ENCODE results near the gene SEMA4D.

Gene SEMA4D

GRCh38 chr9:89529243-89530035, 31.5 kb upstream of the SEMA4D start:
- no peak for DNase-seq (ENCODE audit: low read depth in 2 of 2)

GRCh38 chr9:89528540-89528939, 30.6 kb upstream of the SEMA4D start:
- DNase-seq (ENCODE audit: low read depth in 2 of 2): no peak

GRCh38 chr9:89528131-89528530, 30.2 kb upstream of the SEMA4D start:
- no peak for DNase-seq (ENCODE audit: low read depth in 2 of 2)

GRCh38 chr9:89527084-89527483, 29.2 kb upstream of the SEMA4D start:
- DNase-seq (ENCODE audit: low read depth in 2 of 2): no peak

- DNase-seq (ENCODE audit: low read depth in 2 of 2): no peak
Observed at GRCh38 chr9:89526667-89527066, 28.8 kb upstream of the SEMA4D start.

- no peak for DNase-seq (ENCODE audit: low read depth in 2 of 2)
Observed at GRCh38 chr9:89525446-89526374, 27.8 kb upstream of the SEMA4D start.

- DNase-seq (ENCODE audit: low read depth in 2 of 2): no peak
Observed at GRCh38 chr9:89524963-89525362, 27.1 kb upstream of the SEMA4D start.

- no peak for DNase-seq (ENCODE audit: low read depth in 2 of 2)
Observed at GRCh38 chr9:89523948-89524347, 26.0 kb upstream of the SEMA4D start.

GRCh38 chr9:89522959-89523285, 25.0 kb upstream of the SEMA4D start:
- no peak for DNase-seq (ENCODE audit: low read depth in 2 of 2)

GRCh38 chr9:89522261-89522958, 24.5 kb upstream of the SEMA4D start:
- DNase-seq (ENCODE audit: low read depth in 2 of 2): peak in 1 of 2 donors; percentile 56

GRCh38 chr9:89519366-89519805, 21.5 kb upstream of the SEMA4D start:
- DNase-seq (ENCODE audit: low read depth in 2 of 2): no peak

- DNase-seq (ENCODE audit: low read depth in 2 of 2): no peak
Observed at GRCh38 chr9:89518466-89519365, 20.8 kb upstream of the SEMA4D start.

- no peak for DNase-seq (ENCODE audit: low read depth in 2 of 2)
Observed at GRCh38 chr9:89515416-89515815, 17.5 kb upstream of the SEMA4D start.

- DNase-seq (ENCODE audit: low read depth in 2 of 2): no peak
Observed at GRCh38 chr9:89514956-89515355, 17.0 kb upstream of the SEMA4D start.

GRCh38 chr9:89514337-89514736, 16.4 kb upstream of the SEMA4D start:
- no peak for DNase-seq (ENCODE audit: low read depth in 2 of 2)

GRCh38 chr9:89513837-89514236, 15.9 kb upstream of the SEMA4D start:
- no peak for DNase-seq (ENCODE audit: low read depth in 2 of 2)

- no peak for DNase-seq (ENCODE audit: low read depth in 2 of 2)
Observed at GRCh38 chr9:89512382-89512781, 14.5 kb upstream of the SEMA4D start.

GRCh38 chr9:89508951-89509615, 11.2 kb upstream of the SEMA4D start:
- DNase-seq (ENCODE audit: low read depth in 2 of 2): no peak

GRCh38 chr9:89505911-89506310, 8.0 kb upstream of the SEMA4D start:
- DNase-seq (ENCODE audit: low read depth in 2 of 2): no peak

GRCh38 chr9:89505048-89505447, 7.1 kb upstream of the SEMA4D start:
- DNase-seq (ENCODE audit: low read depth in 2 of 2): no peak

GRCh38 chr9:89502671-89503070, 4.8 kb upstream of the SEMA4D start:
- no peak for DNase-seq (ENCODE audit: low read depth in 2 of 2)

All from stimulated activated CD8-positive, alpha-beta memory T cell treated with anti-CD3 and anti-CD28 coated beads, Interleukin-2, amount 100 ng/mL, for 1 hour (primary cell).